H9 (cell line): Measurements from ENCODE around the gene EN1. TPM values are rescaled to one million over a fixed set of nuclear protein-coding genes. Genes with fewer than 3 reads are reported as not detected.

Experiments
- DNase-seq: peaks from one replicate; pipeline ENCODE4 v3.0.0-alpha.2; 2017
- H2AFZ ChIP-seq: one replicate; pipeline ENCODE4 v1.6.1; 2013; ENCODE audit warnings: mild to moderate bottlenecking, low read length, control low read depth, moderate library complexity
- H2AK5ac ChIP-seq: 2 replicates; pipeline ENCODE4 v1.6.1; 2013; ENCODE audit warnings: low read length, control low read depth, mixed read lengths; ENCODE audit not compliant: insufficient read length
- H2BK120ac ChIP-seq: one replicate; pipeline ENCODE4 v1.6.1; 2013; ENCODE audit warnings: low read depth, mild to moderate bottlenecking, low read length, control low read depth, inconsistent platforms; ENCODE audit not compliant: poor library complexity, severe bottlenecking
- H2BK12ac ChIP-seq: 2 replicates; pipeline ENCODE4 v1.6.1; 2013; ENCODE audit warnings: low read length, control low read depth, mixed read lengths, low read depth; ENCODE audit not compliant: insufficient read length
- H2BK15ac ChIP-seq: 2 replicates; pipeline ENCODE4 v1.6.1; 2013; ENCODE audit warnings: low read depth, low read length, control low read depth
- H2BK20ac ChIP-seq: one replicate; pipeline ENCODE4 v1.6.1; 2013; ENCODE audit warnings: low read depth, mild to moderate bottlenecking, low read length, control low read depth, inconsistent platforms; ENCODE audit not compliant: poor library complexity, severe bottlenecking
- H2BK5ac ChIP-seq: 2 replicates; pipeline ENCODE4 v1.6.1; 2013; ENCODE audit warnings: low read length, control low read depth, mixed read lengths; ENCODE audit not compliant: insufficient read length
- H3K14ac ChIP-seq: 2 replicates; pipeline ENCODE4 v1.6.1; 2013; ENCODE audit warnings: low read length, control low read depth; ENCODE audit not compliant: insufficient read depth
- H3K18ac ChIP-seq: 2 replicates; pipeline ENCODE4 v1.6.1; 2013; ENCODE audit warnings: low read depth, mild to moderate bottlenecking, mixed read lengths, low read length, control low read depth; ENCODE audit not compliant: insufficient read length
- H3K23ac ChIP-seq: 2 replicates; pipeline ENCODE4 v1.6.1; 2013; ENCODE audit warnings: low read length, control low read depth, mixed read lengths, low read depth; ENCODE audit not compliant: insufficient read length
- H3K23me2 ChIP-seq: 2 replicates; pipeline ENCODE4 v1.6.1; 2013; ENCODE audit warnings: low read depth, mild to moderate bottlenecking, mixed read lengths, low read length, control low read depth; ENCODE audit not compliant: insufficient read length, poor library complexity, severe bottlenecking
- H3K27ac ChIP-seq: 2 replicates; pipeline ENCODE4 v1.5.1; 2013; ENCODE audit warnings: low read length, control low read depth, mixed read lengths, low read depth; ENCODE audit not compliant: insufficient read length
- H3K27me3 ChIP-seq: 2 replicates; pipeline ENCODE4 v1.6.1; 2013; ENCODE audit warnings: low read length, control low read depth, inconsistent platforms; ENCODE audit not compliant: insufficient read depth
- H3K4ac ChIP-seq: 2 replicates; pipeline ENCODE4 v1.6.1; 2013; ENCODE audit warnings: low read depth, mild to moderate bottlenecking, control low read depth, inconsistent platforms, low read length, moderate library complexity
- H3K4me1 ChIP-seq: 2 replicates; pipeline ENCODE4 v1.6.1; 2013; ENCODE audit warnings: low read length, control low read depth, inconsistent platforms; ENCODE audit not compliant: insufficient read depth
- H3K4me2 ChIP-seq: 2 replicates; pipeline ENCODE4 v1.6.1; 2013; ENCODE audit warnings: low read length, control low read depth, mixed read lengths; ENCODE audit not compliant: insufficient read length, insufficient read depth
- H3K56ac ChIP-seq: 2 replicates; pipeline ENCODE4 v1.6.1; 2013; ENCODE audit warnings: low read depth, mild to moderate bottlenecking, mixed read lengths, low read length, control low read depth; ENCODE audit not compliant: insufficient read length
- H3K79me1 ChIP-seq: 2 replicates; pipeline ENCODE4 v1.6.1; 2013; ENCODE audit warnings: low read depth, mild to moderate bottlenecking, moderate library complexity, low read length, control low read depth, inconsistent platforms; ENCODE audit not compliant: insufficient read depth, poor library complexity, severe bottlenecking
- H3K79me2 ChIP-seq: 2 replicates; pipeline ENCODE4 v1.6.1; 2013; ENCODE audit warnings: low read length, control low read depth, inconsistent platforms; ENCODE audit not compliant: insufficient read depth
- H3K9ac ChIP-seq: 2 replicates; pipeline ENCODE4 v1.6.1; 2013; ENCODE audit warnings: low read length, control low read depth, mixed read lengths; ENCODE audit not compliant: insufficient read length; ENCODE audit errors: extremely low read depth
- H3K9me3 ChIP-seq: one replicate; pipeline ENCODE4 v1.6.1; 2013; ENCODE audit warnings: low read depth, low read length, inconsistent platforms; ENCODE audit not compliant: control insufficient read depth
- H3T11ph ChIP-seq: one replicate; pipeline ENCODE4 v1.6.1; 2013; ENCODE audit warnings: mild to moderate bottlenecking, low read length, control low read depth, inconsistent platforms
- H4K20me1 ChIP-seq: one replicate; pipeline ENCODE4 v1.6.1; 2013; ENCODE audit not compliant: control insufficient read depth, insufficient read length, insufficient read depth
- H4K5ac ChIP-seq: 2 replicates; pipeline ENCODE4 v1.6.1; 2013; ENCODE audit warnings: low read depth, mild to moderate bottlenecking, mixed read lengths, low read length, control low read depth; ENCODE audit not compliant: insufficient read length
- H4K8ac ChIP-seq: replicated peaks from 2 replicates; pipeline ENCODE4 v1.6.1; 2013; ENCODE audit warnings: low read length, control low read depth, mixed read lengths, low read depth; ENCODE audit not compliant: insufficient read length
- H4K91ac ChIP-seq: 2 replicates; pipeline ENCODE4 v1.6.1; 2013; ENCODE audit warnings: low read depth, mild to moderate bottlenecking, moderate library complexity, mixed read lengths, low read length, control low read depth; ENCODE audit not compliant: insufficient read length
- H3K27ac Mint-ChIP-seq, 3 experiments: 2 replicates in 2 of 3; 3 replicates in 1 of 3; pipeline ENCODE4 v1.8.0; 2020 to 2021; ENCODE audit warnings: mixed read lengths in 3 of 3, mild to moderate bottlenecking in 1 of 3, moderate library complexity in 1 of 3
- H3K27me3 Mint-ChIP-seq: 2 replicates; pipeline ENCODE4 v1.8.0; 2021; ENCODE audit warnings: low read depth, mild to moderate bottlenecking, moderate library complexity, mixed read lengths
- H3K36me3 Mint-ChIP-seq, 3 experiments: 2 replicates in 2 of 3; 3 replicates in 1 of 3; pipeline ENCODE4 v1.8.0; 2020 to 2021; ENCODE audit warnings: low read depth in 3 of 3, mixed read lengths in 3 of 3; ENCODE audit not compliant: insufficient read depth in 1 of 3
- H3K4me1 Mint-ChIP-seq, 2 experiments: 2 replicates each; pipeline ENCODE4 v1.8.0; 2020; ENCODE audit warnings: mixed read lengths in 2 of 2
- H3K4me3 Mint-ChIP-seq, 2 experiments: 2 replicates in 1 of 2; 3 replicates in 1 of 2; pipeline ENCODE4 v1.8.0; 2020 to 2021; ENCODE audit warnings: mild to moderate bottlenecking in 2 of 2, mixed read lengths in 2 of 2, moderate library complexity in 1 of 2
- H3K9me3 Mint-ChIP-seq, 2 experiments: 2 replicates in 1 of 2; 3 replicates in 1 of 2; pipeline ENCODE4 v1.8.0; 2020; ENCODE audit warnings: mild to moderate bottlenecking in 2 of 2, mixed read lengths in 2 of 2, moderate library complexity in 1 of 2
- CTCF ChIP-seq: fragments of 200-600 bp; sonication (generic); conservative IDR thresholded peaks from 3 replicates; pipeline ENCODE4 v1.8.0; 2021; ENCODE audit warnings: antibody characterized with exemption, mild to moderate bottlenecking
- WGBS: extraction: QIAGEN DNeasy Blood & Tissue Kit; methylation state at CpG from one replicate; pipeline ENCODE4 v1.1.7; 2013; ENCODE audit warnings: missing lambda C conversion rate, low lambda C conversion rate, mixed read lengths; ENCODE audit not compliant: insufficient read length; ENCODE audit errors: extremely low coverage; 5-methylcytosine and 5-hydroxymethylcytosine counted together
- total RNA-seq: library from RNA; stranded (reverse); gene quantifications from 2 replicates; pipeline ENCODE4 v1.2.1, GENCODE V29; 2021

The EN1 gene
- total RNA-seq, 1 experiment from 2014 or later, result not detected

- H3K27ac Mint-ChIP-seq, result no peak overlapping the region
- no CpG with 5 or more reads among the region's 8 CpGs for WGBS
Measured at GRCh38 chr2:118813111-118813510, 34.3 kb downstream of the EN1 start.

More at GRCh38 chr2:118813111-118813510, 34.3 kb downstream of the EN1 start:
- no peak overlapping the region for H3K23ac ChIP-seq
- Mint-ChIP-seq H3K4me1 (peaks cover 43 to 51% of the 10 kb centered on the region in 2 experiments), H3K9me3 (no peaks in the 10 kb centered on the region; a peak in 1 of 5 replicates), H3K27me3 (peaks cover 46% of the 10 kb centered on the region), H3K36me3 (no peaks in the 10 kb centered on the region), H3K4me3 (no peak overlapping the region)
- no peak overlapping the region for H3K27ac ChIP-seq
- H4K91ac ChIP-seq, result no peak overlapping the region
- no peak overlapping the region for H2BK20ac ChIP-seq
- no peaks in the 10 kb centered on the region for H3K23me2 ChIP-seq
- H3K14ac ChIP-seq, result no peak overlapping the region
- H3K4me1 ChIP-seq, result peaks cover 4% of the 10 kb centered on the region; the same call in 1 of the 2 replicates
- H3K79me2 ChIP-seq, result no peaks in the 10 kb centered on the region
- no peak overlapping the region for H2BK5ac ChIP-seq
- H2AFZ ChIP-seq, result no peak overlapping the region
- no peak overlapping the region for H2BK15ac ChIP-seq
- H2AK5ac ChIP-seq, result no peak overlapping the region
- no peak overlapping the region for H2BK12ac ChIP-seq
- no peak for TF ChIP-seq CTCF
- H3T11ph ChIP-seq, result no peak overlapping the region
- H3K79me1 ChIP-seq, result no peaks in the 10 kb centered on the region
- no peaks in the 10 kb centered on the region; the same call in 1 of the 2 replicates for H3K27me3 ChIP-seq
- no peaks in the 10 kb centered on the region for H3K9me3 ChIP-seq
- H4K5ac ChIP-seq, result no peak overlapping the region
- no peak overlapping the region for H3K18ac ChIP-seq
- no peaks in the 10 kb centered on the region for H4K20me1 ChIP-seq
- no peak overlapping the region for H2BK120ac ChIP-seq
- H3K56ac ChIP-seq, result no peak overlapping the region
- no peak for DNase-seq
- no peak overlapping the region for H3K4me2 ChIP-seq
- H4K8ac ChIP-seq, result no peak overlapping the region
- H3K4ac ChIP-seq, result no peak overlapping the region
- H3K9ac ChIP-seq, result no peak overlapping the region
